Stimulated activated CD4-positive, alpha-beta T cell treated with anti-CD3 and anti-CD28 coated beads, Interleukin-4, amount 100 ng/mL, for 1 hour (primary cell): Measurements from ENCODE around the gene CPLX3.

Experiments used
- DNase-seq: peaks from one replicate; pipeline ENCODE4 v3.0.0-alpha.2; 2020

CPLX3 gene

GRCh38 chr15:74831813-74832495, 5.5 kb downstream of the CPLX3 start:
- no peak for DNase-seq

- no peak for DNase-seq
Observed at GRCh38 chr15:74832826-74833225, 6.4 kb downstream of the CPLX3 start.

GRCh38 chr15:74833376-74834107, 7.1 kb downstream of the CPLX3 start:
- no peak for DNase-seq

- DNase-seq = peak; percentile 49
Observed at GRCh38 chr15:74835312-74835823, 8.9 kb downstream of the CPLX3 start.

- no peak for DNase-seq
Observed at GRCh38 chr15:74836846-74837245, 10.4 kb downstream of the CPLX3 start.

- DNase-seq = no peak
Observed at GRCh38 chr15:74837482-74838136, 11.2 kb downstream of the CPLX3 start.

GRCh38 chr15:74838137-74838516, 11.7 kb downstream of the CPLX3 start:
- DNase-seq = no peak

- DNase-seq = no peak
Observed at GRCh38 chr15:74838746-74839525, 12.5 kb downstream of the CPLX3 start.

- DNase-seq = no peak
Observed at GRCh38 chr15:74839526-74840395, 13.3 kb downstream of the CPLX3 start.

GRCh38 chr15:74840851-74841775, 14.7 kb downstream of the CPLX3 start:
- no peak for DNase-seq

- no peak for DNase-seq
Observed at GRCh38 chr15:74841891-74842373, 15.5 kb downstream of the CPLX3 start.

- DNase-seq = peak; percentile 94
Observed at GRCh38 chr15:74842581-74843444, 16.4 kb downstream of the CPLX3 start, which contains the start of gene ULK3. Gene ULK3, minus strand, starts transcription at chr15:74843156. Its CDS starts 51 bp downstream, at chr15:74843105.

- no peak for DNase-seq
Observed at GRCh38 chr15:74843445-74843828, 17.0 kb downstream of the CPLX3 start.

GRCh38 chr15:74843891-74844299, 17.5 kb downstream of the CPLX3 start:
- peak; percentile 13 for DNase-seq

- DNase-seq = no peak
Observed at GRCh38 chr15:74844319-74845207, 18.1 kb downstream of the CPLX3 start.

GRCh38 chr15:74845208-74845568, 18.8 kb downstream of the CPLX3 start:
- peak; percentile 57 for DNase-seq

GRCh38 chr15:74845581-74845980, 19.2 kb downstream of the CPLX3 start:
- no peak for DNase-seq

- DNase-seq = no peak
Observed at GRCh38 chr15:74847432-74847831, 21.0 kb downstream of the CPLX3 start.

- DNase-seq = no peak
Observed at GRCh38 chr15:74850393-74850792, 24.0 kb downstream of the CPLX3 start.
